Esophagus muscularis mucosa (tissue), 4 donors: ENCODE results near the gene OR6B2. TPM values are rescaled to one million over a fixed set of nuclear protein-coding genes. Genes with fewer than 3 reads are reported as not detected.

Experiments
- DNase-seq: peaks from one replicate; pipeline ENCODE4 v3.0.0-alpha.2; 2017; ENCODE audit errors: extremely low spot score
- H3K27ac ChIP-seq, 4 donors: fragments of 200-600 bp; sonication (generic); replicated peaks in 1 of 4; 1 replicate in 3 of 4; 2 replicates in 1 of 4; pipeline ENCODE4 v1.5.1; 2016 to 2019; ENCODE audit warnings: mild to moderate bottlenecking in 1 of 4
- H3K27me3 ChIP-seq, 4 donors: fragments of 200-600 bp; sonication (generic); one replicate each; pipeline versions ENCODE4 v1.5.1 to v1.6.0; 2016 to 2019
- H3K36me3 ChIP-seq, 4 donors: fragments of 200-600 bp; sonication (generic); one replicate each; pipeline ENCODE4 v1.5.1; 2016 to 2019
- H3K4me1 ChIP-seq, 4 donors: fragments of 200-600 bp; sonication (generic); one replicate each; pipeline ENCODE4 v1.5.1; 2016 to 2019
- H3K4me3 ChIP-seq, 4 donors: fragments of 200-600 bp; sonication (generic); 1 replicate in 2 of 4; 2 replicates in 2 of 4; pipeline ENCODE4 v1.5.1; 2016 to 2019; ENCODE audit warnings: mild to moderate bottlenecking in 4 of 4, moderate library complexity in 1 of 4
- H3K9me3 ChIP-seq, 4 donors: fragments of 200-600 bp; sonication (generic); 1 replicate in 3 of 4; 2 replicates in 1 of 4; pipeline ENCODE4 v1.5.1; 2016 to 2019
- EP300 ChIP-seq: sonication (generic); formaldehyde crosslinking; IDR thresholded peaks from one replicate; pipeline ENCODE4 v1.6.1; 2017; ENCODE audit warnings: antibody characterized with exemption
- POLR2A ChIP-seq: fragments of 450-650 bp; IDR thresholded peaks from one replicate; pipeline ENCODE4 v1.6.1; 2017; ENCODE audit warnings: antibody characterized with exemption, moderate library complexity, mild to moderate bottlenecking, low read depth
- POLR2AphosphoS5 ChIP-seq, 2 donors: sonication (generic); formaldehyde crosslinking; IDR thresholded peaks; one replicate each; pipeline ENCODE4 v1.6.1; 2017; ENCODE audit warnings: antibody characterized with exemption in 2 of 2
- WGBS: methylation state at CpG from one replicate; pipeline ENCODE4 v1.1.5; 2018; 5-methylcytosine and 5-hydroxymethylcytosine counted together
- intact Hi-C: fragments of 100-400 bp; cut with DNase I; formaldehyde crosslinking; loops from one replicate; pipeline ENCODE4 v1.15.1; 2023
- total RNA-seq, 4 donors: library from RNA; depleted of rRNA; stranded (reverse); fragments of >200 nt; gene quantifications; one replicate each; pipeline versions ENCODE4 v1.1.0 to v1.2.1, GENCODE V29; 2016
- TF ChIP-seq, protein P1 (sequence below), 3 experiments: fragments of 200-600 bp in 2 of 3; fragments of 450-650 bp in 1 of 3; sonication (generic) in 2 of 3; IDR thresholded peaks; one replicate each; pipeline ENCODE4 v1.5.1; 2017 to 2019; ENCODE audit warnings: antibody characterized with exemption in 3 of 3, mild to moderate bottlenecking in 2 of 3, moderate library complexity in 1 of 3

Gene OR6B2
- total RNA-seq, 4 donors from 2014 or later = not detected

DNA sequence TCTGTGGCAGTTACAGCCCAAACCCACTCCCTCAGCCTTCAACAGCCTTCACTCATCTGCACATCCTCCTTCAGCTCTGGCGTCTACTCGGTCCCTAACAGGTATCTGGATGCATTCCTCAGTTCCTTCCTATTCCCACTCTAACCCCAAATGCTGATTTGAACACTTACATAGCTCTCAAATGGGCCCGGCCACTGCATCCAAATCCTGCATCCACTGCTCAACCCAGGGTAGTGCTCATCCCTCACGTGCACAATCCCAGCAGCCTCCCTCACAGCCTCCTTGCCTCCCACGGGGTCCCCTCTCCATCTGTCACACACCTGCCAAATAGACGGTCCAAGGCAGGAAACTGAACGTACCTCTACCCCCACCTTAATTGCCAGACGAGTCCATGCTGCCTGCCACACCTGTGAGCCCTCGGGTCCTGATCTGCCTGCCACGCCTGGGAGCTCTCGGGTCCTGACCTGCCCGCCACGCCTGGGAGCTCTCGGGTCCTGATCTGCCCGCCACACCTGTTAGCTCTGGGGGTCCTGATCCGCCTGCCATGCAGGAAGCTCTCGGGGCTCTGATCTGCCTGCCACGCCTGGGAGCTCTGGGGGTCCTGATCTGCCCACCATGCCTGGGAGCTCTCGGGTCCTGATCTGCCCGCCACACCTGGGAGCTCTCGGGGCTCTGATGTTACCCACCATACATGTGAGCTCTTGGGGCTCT is 13.2 kb upstream of the OR6B2 start:
- TF ChIP-seq, protein P1, sequence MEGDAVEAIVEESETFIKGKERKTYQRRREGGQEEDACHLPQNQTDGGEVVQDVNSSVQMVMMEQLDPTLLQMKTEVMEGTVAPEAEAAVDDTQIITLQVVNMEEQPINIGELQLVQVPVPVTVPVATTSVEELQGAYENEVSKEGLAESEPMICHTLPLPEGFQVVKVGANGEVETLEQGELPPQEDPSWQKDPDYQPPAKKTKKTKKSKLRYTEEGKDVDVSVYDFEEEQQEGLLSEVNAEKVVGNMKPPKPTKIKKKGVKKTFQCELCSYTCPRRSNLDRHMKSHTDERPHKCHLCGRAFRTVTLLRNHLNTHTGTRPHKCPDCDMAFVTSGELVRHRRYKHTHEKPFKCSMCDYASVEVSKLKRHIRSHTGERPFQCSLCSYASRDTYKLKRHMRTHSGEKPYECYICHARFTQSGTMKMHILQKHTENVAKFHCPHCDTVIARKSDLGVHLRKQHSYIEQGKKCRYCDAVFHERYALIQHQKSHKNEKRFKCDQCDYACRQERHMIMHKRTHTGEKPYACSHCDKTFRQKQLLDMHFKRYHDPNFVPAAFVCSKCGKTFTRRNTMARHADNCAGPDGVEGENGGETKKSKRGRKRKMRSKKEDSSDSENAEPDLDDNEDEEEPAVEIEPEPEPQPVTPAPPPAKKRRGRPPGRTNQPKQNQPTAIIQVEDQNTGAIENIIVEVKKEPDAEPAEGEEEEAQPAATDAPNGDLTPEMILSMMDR (IDR thresholded peaks at IDR 0.05) = no peak
- no peak for TF ChIP-seq POLR2AphosphoS5 (IDR thresholded peaks at IDR 0.05)
- TF ChIP-seq POLR2A = no peak
- TF ChIP-seq EP300 = no peak
- Histone ChIP-seq H3K27me3 (peaks cover 0 to 67% (median 0%) of the 10 kb centered on the region in 4 donors), H3K4me3 (no peak overlapping the region), H3K27ac (no peak overlapping the region), H3K9me3 (no peaks in the 10 kb centered on the region), H3K36me3 (no peaks in the 10 kb centered on the region), H3K4me1 (no peaks in the 10 kb centered on the region)
- DNase-seq = no peak
- intact Hi-C loops = no loop called here
- WGBS = 79% methylated on average over 10 of the region's 21 CpGs

DNA sequence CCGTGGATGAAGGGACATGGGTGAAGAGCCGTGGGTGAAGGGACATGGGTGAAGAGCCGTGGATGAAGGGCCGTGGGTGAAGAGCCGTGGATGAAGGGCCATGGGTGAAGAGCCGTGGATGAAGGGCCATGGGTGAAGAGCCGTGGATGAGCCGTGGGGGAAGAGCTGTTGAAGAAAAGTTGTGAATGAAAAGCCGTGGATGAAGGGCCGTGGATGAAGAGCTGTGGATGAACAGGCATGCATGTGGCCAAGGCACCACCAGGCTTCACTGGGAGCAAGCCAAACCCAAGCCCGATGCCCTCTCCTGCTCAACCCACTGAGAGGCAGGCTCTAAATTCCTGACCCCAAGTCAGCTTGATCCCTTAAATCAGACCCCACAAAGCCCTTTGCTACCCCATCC is 12.5 kb upstream of the OR6B2 start:
- TF ChIP-seq EP300 = no peak
- TF ChIP-seq POLR2AphosphoS5 (IDR thresholded peaks at IDR 0.05) = no peak
- TF ChIP-seq, protein P1 (IDR thresholded peaks at IDR 0.05) = no peak
- no peak for TF ChIP-seq POLR2A
- WGBS = 76% methylated on average over 11 of the region's 11 CpGs
- H3K36me3 ChIP-seq = no peaks in the 10 kb centered on the region
- H3K9me3 ChIP-seq = no peaks in the 10 kb centered on the region
- H3K4me1 ChIP-seq = no peaks in the 10 kb centered on the region
- no peak overlapping the region for H3K27ac ChIP-seq
- H3K4me3 ChIP-seq = no peak overlapping the region
- intact Hi-C loops = no loop called here
- H3K27me3 ChIP-seq = peaks cover 0 to 62% (median 0%) of the 10 kb centered on the region in 4 donors
- DNase-seq = no peak

DNA sequence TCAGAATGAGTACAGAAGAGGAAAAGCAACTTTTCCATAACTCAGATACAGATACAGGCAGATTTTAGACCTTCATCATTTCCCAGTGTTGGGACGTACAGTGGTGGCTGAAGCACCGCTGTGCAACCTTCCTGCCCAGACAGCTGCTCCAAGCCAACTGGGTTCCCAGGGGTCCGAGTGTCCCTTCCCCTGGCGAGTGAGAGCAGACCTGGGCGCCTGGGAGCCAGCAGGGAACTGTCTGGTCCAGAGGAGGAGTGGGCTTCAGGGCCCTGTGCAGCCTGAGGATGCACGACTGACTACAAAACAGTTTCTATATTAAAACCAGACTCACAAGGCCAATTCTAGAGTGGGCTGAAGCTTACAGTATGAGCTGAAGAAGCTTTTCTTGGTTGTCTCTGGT is 11.1 kb upstream of the OR6B2 start:
- Histone ChIP-seq H3K27me3 (peaks cover 0 to 52% (median 0%) of the 10 kb centered on the region in 4 donors), H3K36me3 (no peaks in the 10 kb centered on the region), H3K27ac (no peak overlapping the region), H3K4me3 (no peak overlapping the region), H3K9me3 (no peaks in the 10 kb centered on the region), H3K4me1 (no peaks in the 10 kb centered on the region)
- DNase-seq = no peak
- WGBS = 79% methylated on average over 6 of the region's 6 CpGs
- intact Hi-C loops = no loop called here
- TF ChIP-seq POLR2AphosphoS5 (IDR thresholded peaks at IDR 0.05) = no peak
- no peak for TF ChIP-seq POLR2A
- TF ChIP-seq EP300 = no peak
- TF ChIP-seq, protein P1 (IDR thresholded peaks at IDR 0.05) = no peak

GRCh38 chr2:240037358-240037757 is 7.1 kb upstream of the OR6B2 start:
- TF ChIP-seq POLR2AphosphoS5 (IDR thresholded peaks at IDR 0.05) = no peak
- TF ChIP-seq EP300 = no peak
- TF ChIP-seq, protein P1 (IDR thresholded peaks at IDR 0.05) = no peak
- no peak for TF ChIP-seq POLR2A
- no peaks in the 10 kb centered on the region for H3K4me1 ChIP-seq
- intact Hi-C loops = no loop called here
- H3K9me3 ChIP-seq = no peaks in the 10 kb centered on the region
- H3K27ac ChIP-seq = no peak overlapping the region
- H3K4me3 ChIP-seq = no peak overlapping the region
- no peaks in the 10 kb centered on the region for H3K36me3 ChIP-seq
- H3K27me3 ChIP-seq = peaks cover 0 to 39% (median 0%) of the 10 kb centered on the region in 4 donors
- no peak for DNase-seq

- H3K4me3 ChIP-seq = no peak overlapping the region
- H3K4me1 ChIP-seq = no peaks in the 10 kb centered on the region
- H3K27me3 ChIP-seq = peaks cover 0 to 29% (median 0%) of the 10 kb centered on the region in 4 donors
- no peaks in the 10 kb centered on the region for H3K9me3 ChIP-seq
- H3K36me3 ChIP-seq = no peaks in the 10 kb centered on the region
- intact Hi-C loops = no loop called here
- TF ChIP-seq POLR2A = no peak
- WGBS = 45% methylated on average over 5 of the region's 5 CpGs
- no peak for DNase-seq
- H3K27ac ChIP-seq = no peak overlapping the region
Observed at GRCh38 chr2:240033330-240033678, 3.1 kb upstream of the OR6B2 start.
